ENCODE data around the gene NIM1K.
"Not testable (repeated sequence)": the region's sequence is repeated elsewhere in the genome, so short reads cannot be mapped to it uniquely, and the experiment has no call there.

NIM1K gene

DNA sequence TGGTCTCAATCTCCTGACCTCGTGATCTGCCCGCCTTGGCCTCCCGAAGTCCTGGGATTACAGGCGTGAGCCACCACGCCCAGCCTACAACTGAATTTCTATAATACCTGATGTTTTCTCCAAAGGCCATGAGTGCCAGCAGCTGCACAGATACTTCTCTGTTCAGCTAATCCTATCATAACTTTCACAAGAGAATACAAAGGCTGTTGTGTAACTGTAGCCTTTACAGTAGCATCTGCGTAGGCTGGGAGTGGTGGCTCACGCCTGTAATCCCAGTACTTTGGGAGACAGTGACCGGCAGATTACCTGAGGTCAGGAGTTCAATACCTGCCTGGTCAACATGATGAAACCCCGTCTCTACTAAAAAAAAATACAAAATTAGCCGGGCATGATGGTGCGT is 8.9 kb upstream of the NIM1K start:
- not testable (repeated sequence) for FAIRE-seq; DNase-seq (ENCODE audit: insufficient read length, low spot score)

DNA sequence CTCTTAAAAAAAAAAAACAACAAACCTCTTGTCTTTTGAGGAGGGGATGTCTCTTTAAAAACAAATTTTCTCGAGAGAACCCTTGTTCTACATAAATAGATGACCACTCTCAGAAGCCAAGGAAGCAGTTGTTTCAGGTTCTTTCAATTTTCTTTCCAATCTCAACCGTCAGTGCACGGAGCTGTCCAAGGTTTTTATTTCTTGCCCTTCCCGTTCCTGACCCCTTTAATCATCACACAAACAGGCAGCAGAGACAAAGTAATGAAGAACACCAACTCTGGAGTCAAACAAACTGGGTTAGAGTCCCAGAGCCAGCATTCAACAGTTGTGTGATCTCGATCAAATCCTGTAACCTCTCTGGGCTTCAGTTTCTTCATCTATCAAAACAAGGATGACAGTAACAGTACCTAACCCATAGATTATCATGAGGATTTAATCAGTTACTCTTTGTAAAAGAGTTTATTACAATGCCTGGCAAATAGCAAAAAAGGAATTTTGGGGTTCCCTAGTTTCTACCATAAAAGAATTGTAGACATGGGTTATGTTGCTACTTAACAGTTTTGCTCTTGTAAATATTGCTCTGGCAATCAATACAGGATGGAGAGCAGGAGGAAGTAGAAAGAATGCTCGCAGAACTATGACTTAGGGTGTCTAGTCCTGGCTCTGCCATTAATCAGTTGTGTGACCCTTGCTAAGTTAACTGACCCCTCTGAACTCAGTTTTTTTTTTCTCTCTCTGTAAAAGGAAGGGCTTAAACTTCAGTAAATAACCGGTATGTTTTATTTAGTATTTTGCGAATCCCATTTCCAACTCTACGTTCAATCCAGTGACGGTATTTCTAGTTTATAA is 1.0 kb upstream of the NIM1K start:
- FAIRE-seq = no peak
- DNase-seq (ENCODE audit: insufficient read length, low spot score) = no peak

DNA sequence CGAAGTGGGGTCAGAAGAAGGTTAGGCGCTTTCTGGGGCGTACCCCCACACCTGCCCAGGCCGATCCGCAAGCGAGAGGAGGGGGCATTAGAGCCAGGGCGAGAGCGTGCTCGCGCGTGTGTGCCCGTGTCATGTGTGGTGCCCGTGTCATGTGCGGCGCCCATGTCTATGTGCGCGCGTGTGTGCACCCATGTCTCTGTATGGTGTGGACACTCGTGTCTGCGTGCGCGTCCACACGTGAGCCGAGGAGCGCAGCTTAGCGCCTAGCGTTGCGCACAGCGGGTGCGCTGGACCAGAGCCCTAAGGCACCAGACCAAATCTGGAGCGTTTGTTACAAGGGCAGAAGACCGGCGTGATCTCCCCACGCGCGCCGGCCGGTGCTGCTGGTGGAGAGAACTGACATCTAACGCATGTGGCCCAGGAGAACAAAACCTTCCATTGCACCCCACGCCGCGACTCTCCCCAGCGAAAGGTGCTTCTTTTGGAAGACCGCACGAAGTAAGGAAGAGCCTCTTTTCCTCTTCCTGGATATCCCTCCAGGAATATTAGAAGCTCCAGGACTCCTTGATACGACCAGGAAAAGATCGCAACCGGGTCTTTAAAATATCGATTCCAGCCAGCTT is 644 bp downstream of the NIM1K start:
- DNase-seq (ENCODE audit: insufficient read length, low spot score) = no peak
- peak; percentile 69 for FAIRE-seq

- no peak for FAIRE-seq
- DNase-seq (ENCODE audit: insufficient read length, low spot score) = peak; percentile 95
Measured at GRCh38 chr5:43193181-43193893, 1.3 kb downstream of the NIM1K start.

- DNase-seq (ENCODE audit: insufficient read length, low spot score) = no peak
- FAIRE-seq = no peak
Measured at GRCh38 chr5:43193894-43194265, 1.9 kb downstream of the NIM1K start.

- no peak for DNase-seq (ENCODE audit: insufficient read length, low spot score)
- FAIRE-seq = no peak
Measured at GRCh38 chr5:43195670-43196265, 3.7 kb downstream of the NIM1K start.

- DNase-seq (ENCODE audit: insufficient read length, low spot score) (no peak), FAIRE-seq (no peak)
Measured at GRCh38 chr5:43197535-43197934, 5.5 kb downstream of the NIM1K start.

DNA sequence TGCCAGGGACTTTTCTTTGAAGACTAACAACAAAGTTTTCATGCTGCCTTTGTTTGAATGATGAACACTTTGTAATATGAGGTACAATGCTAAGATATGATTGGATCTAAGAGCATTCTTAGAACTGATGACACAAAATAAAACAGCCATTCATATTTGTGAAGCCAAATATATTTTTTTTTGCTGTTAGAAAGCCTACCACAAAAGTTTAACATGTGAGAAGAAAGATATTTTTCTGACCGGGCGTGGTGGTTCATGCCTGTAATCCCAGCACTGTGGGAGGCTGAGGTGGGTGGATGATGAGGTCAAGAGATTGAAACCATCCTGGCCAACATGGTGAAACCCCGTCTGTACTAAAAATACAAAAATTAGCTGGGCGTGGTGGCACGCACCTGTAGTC is 9.4 kb downstream of the NIM1K start:
- not testable (repeated sequence) for FAIRE-seq; DNase-seq (ENCODE audit: insufficient read length, low spot score)

- FAIRE-seq (no peak), DNase-seq (ENCODE audit: insufficient read length, low spot score) (no peak)
Measured at GRCh38 chr5:43202380-43202779, 10.4 kb downstream of the NIM1K start.

- FAIRE-seq = no peak
- DNase-seq (ENCODE audit: insufficient read length, low spot score) = no peak
Measured at GRCh38 chr5:43203373-43203772, 11.3 kb downstream of the NIM1K start.

GRCh38 chr5:43204958-43205357 is 12.9 kb downstream of the NIM1K start:
- DNase-seq (ENCODE audit: insufficient read length, low spot score) = no peak
- FAIRE-seq = no peak

DNA sequence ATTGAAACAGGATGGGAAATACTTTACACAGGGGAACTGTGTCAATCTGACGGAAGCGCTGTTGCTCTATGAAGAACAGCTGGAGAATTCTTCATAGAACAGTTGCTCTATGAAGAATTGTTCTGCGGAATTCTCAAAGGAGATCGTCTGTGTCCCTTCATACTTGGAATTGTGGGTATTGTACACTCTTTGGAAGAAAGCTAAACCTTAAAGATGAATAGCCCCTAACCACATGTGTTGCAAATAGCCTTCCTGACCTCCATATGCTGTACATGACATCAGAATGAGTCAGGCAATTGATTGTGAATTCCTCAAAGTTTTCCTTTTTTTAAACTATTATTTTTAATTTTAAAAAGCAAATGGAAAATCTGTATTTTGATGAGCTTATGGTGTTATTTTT is 15.6 kb downstream of the NIM1K start:
- DNase-seq (ENCODE audit: insufficient read length, low spot score) (no peak), FAIRE-seq (no peak)

DNA sequence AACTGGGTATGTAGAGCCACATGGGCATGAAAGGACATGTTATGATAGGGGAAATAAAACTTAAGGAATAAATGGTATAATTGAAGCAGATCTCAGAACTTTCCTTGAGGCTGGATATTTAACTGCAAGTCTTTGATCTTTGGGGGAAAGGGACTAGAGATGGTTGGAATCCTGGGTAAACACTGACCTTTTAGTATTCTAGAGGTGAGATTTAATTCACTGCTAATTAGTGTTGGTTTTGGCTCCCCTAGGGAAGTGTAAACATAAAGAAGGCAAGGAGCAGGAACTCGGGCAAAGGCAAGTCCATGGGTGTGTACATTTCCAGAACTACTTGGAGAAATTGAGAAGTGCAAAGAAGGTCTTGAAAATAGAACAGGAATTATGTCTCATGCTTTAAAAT is 16.6 kb downstream of the NIM1K start:
- no peak for DNase-seq (ENCODE audit: insufficient read length, low spot score)
- no peak for FAIRE-seq

GRCh38 chr5:43209060-43209459 is 17.0 kb downstream of the NIM1K start:
- FAIRE-seq = no peak
- no peak for DNase-seq (ENCODE audit: insufficient read length, low spot score)

GRCh38 chr5:43209833-43210232 is 17.8 kb downstream of the NIM1K start:
- FAIRE-seq = no peak
- no peak for DNase-seq (ENCODE audit: insufficient read length, low spot score)

DNA sequence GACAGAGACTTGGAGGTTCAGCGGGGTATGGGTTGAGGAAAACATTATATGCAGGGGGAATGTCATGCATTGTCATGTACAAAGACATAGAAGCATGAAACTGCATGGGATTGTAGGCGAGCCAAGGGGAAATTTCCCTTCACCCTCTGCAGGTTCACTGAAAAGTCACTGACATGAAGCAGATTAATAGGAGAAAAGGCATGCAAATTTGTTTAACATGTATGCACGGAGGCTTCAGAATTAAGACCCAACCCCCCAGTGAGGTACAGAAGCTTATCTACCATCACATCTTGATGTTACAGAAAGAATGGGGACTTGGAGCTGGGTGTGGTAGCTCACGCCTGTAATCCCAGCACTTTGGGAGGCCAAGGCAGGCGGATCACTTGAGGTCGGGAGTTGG is 18.5 kb downstream of the NIM1K start:
- FAIRE-seq = no peak
- no peak for DNase-seq (ENCODE audit: insufficient read length, low spot score)

DNA sequence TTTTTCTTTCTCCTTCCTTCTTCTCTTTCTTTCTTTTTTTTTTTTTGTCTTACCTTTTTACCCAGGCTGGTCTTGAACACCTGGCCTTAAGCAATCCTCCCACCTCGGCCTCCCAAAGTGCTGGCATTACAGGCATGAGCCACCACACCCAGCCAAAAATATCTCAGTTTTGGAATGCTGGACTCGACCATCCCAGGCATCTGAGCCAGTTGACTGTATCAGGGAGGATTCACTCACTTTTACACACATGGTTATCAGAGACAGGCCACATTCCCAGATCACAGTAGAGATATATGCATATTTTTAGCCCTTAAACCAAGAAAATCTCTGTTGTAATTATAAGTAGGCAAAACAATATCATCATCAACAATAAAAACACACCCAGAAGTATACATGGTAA is 21.9 kb downstream of the NIM1K start:
- FAIRE-seq = no peak
- DNase-seq (ENCODE audit: insufficient read length, low spot score) = no peak

DNA sequence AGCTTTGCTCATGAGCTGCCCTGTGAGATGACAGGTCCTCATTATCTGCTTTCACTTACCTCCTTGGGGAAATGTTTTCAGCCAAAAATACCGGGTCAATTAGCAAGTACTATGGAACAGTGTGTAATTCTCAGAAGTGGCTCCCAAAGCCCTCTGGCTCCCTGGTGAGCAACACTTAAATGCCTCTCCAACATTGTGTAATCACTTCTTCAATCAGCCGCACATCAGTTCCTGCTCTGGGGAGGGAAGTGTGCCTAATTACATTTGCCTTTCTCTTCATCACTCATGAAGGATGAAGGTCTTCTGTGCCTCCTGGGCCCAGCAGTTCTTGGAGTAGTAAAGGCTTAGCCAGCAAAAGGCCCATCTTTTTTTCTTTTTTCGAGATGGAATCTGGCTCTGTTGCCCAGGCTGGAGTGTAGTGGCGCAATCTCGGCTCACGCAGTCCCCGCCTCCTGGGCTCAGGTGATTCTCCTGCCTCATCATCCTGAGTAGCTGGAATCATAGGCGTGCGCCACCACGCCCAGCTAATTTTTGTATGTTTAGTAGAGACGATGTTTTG is 23.1 kb downstream of the NIM1K start:
- FAIRE-seq = no peak
- DNase-seq (ENCODE audit: insufficient read length, low spot score) = no peak

GRCh38 chr5:43216941-43217340 is 24.9 kb downstream of the NIM1K start:
- FAIRE-seq (no peak), DNase-seq (ENCODE audit: insufficient read length, low spot score) (no peak)

- DNase-seq (ENCODE audit: insufficient read length, low spot score) (no peak), FAIRE-seq (no peak)
Measured at GRCh38 chr5:43219120-43219519, 27.1 kb downstream of the NIM1K start.

DNA sequence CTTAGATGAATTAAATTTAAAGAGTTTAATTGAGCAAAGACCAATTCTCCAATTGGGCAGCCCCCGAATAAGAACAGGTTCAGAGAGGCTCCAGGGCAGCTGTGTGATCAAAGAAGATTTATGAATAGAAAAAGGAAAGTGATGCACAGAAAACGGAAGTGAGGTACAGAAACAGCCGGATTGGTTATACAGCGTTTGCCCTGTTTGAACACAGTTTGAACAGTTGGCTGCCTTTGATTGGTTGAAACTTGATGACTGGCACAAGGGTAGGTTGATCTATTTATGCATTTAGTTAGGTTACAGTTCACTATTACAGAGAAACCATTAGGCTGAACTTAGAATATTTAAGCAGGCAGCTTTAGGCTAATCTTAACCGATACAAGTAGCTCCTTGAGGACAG is 29.5 kb downstream of the NIM1K start:
- FAIRE-seq = peak; percentile 40
- no peak for DNase-seq (ENCODE audit: insufficient read length, low spot score)

All from HTR-8/SVneo (cell line).